H1 (cell line): ENCODE data around the gene G3BP1. TPM values are rescaled to one million over a fixed set of nuclear protein-coding genes. Genes with fewer than 3 reads are reported as not detected.

Source experiments
- CTCF ChIA-PET: fragments of 300-600 bp; sonication (Branson Sonifier 250); formaldehyde crosslinking; loops from one replicate; lab custom pipeline; 2021; ENCODE audit not compliant: partially characterized antibody; lab: Charles Lee
- POLR2A ChIA-PET: fragments of 300-600 bp; sonication (Branson Sonifier 250); formaldehyde crosslinking; loops from one replicate; lab custom pipeline; 2021; ENCODE audit warnings: inconsistent platforms; ENCODE audit not compliant: partially characterized antibody; lab: Charles Lee
- DNase-seq, 2 experiments: peaks; one replicate each; pipeline versions ENCODE4 v3.0.0 to v3.0.0-alpha.2; 2010 to 2022; ENCODE audit warnings: low spot score in 2 of 2, low read depth in 1 of 2, mixed read lengths in 1 of 2
- FAIRE-seq: peaks from 2 replicates; lab custom pipeline; 2011; peaks lifted over from hg19 to GRCh38; lab: Jason Lieb, UNC
- H2AFZ ChIP-seq: 2 replicates; pipeline ENCODE4 v1.8.1; 2012; ENCODE audit warnings: low read length, inconsistent platforms
- H2AK5ac ChIP-seq: 2 replicates; pipeline ENCODE4 v1.6.1; 2013; ENCODE audit warnings: low read depth, low read length
- H2BK120ac ChIP-seq: replicated peaks from 2 replicates; pipeline ENCODE3; 2013; ENCODE audit warnings: low read depth, low read length, inconsistent platforms
- H2BK12ac ChIP-seq: 2 replicates; pipeline ENCODE4 v1.6.1; 2013; ENCODE audit warnings: low read depth, low read length
- H2BK15ac ChIP-seq: 2 replicates; pipeline ENCODE4 v1.6.1; 2013; ENCODE audit warnings: low read length
- H2BK20ac ChIP-seq: 2 replicates; pipeline ENCODE4 v1.6.1; 2013; ENCODE audit warnings: low read length
- H2BK5ac ChIP-seq: 2 replicates; pipeline ENCODE4 v1.6.1; 2013; ENCODE audit warnings: low read depth, low read length
- H3K14ac ChIP-seq: 2 replicates; pipeline ENCODE4 v1.6.1; 2013; ENCODE audit warnings: inconsistent platforms; ENCODE audit not compliant: insufficient read length
- H3K18ac ChIP-seq: 2 replicates; pipeline ENCODE4 v1.6.1; 2013; ENCODE audit warnings: low read length; ENCODE audit errors: extremely low read depth
- H3K23ac ChIP-seq: 2 replicates; pipeline ENCODE4 v1.6.1; 2013; ENCODE audit warnings: inconsistent platforms; ENCODE audit not compliant: insufficient read length
- H3K23me2 ChIP-seq: 2 replicates; pipeline ENCODE4 v1.6.1; 2013; ENCODE audit warnings: low read depth, low read length
- H3K27ac ChIP-seq: 2 replicates; pipeline ENCODE4 v1.6.1; 2011; ENCODE audit warnings: low read depth, low read length, inconsistent platforms
- H3K27me3 ChIP-seq, 4 experiments: replicated peaks in 1 of 4; 1 replicate in 1 of 4; 2 replicates in 3 of 4; pipeline versions ENCODE4 v1.6.1 to v1.8.1; 2011 to 2013; ENCODE audit warnings: low read length in 3 of 4, mild to moderate bottlenecking in 3 of 4, inconsistent platforms in 2 of 4, mixed read lengths in 2 of 4, moderate library complexity in 1 of 4; ENCODE audit not compliant: control insufficient read depth in 3 of 4, insufficient read depth in 3 of 4; ENCODE audit errors: extremely low read depth in 1 of 4
- H3K36me3 ChIP-seq, 4 experiments: 2 replicates each; pipeline versions ENCODE4 v1.6.1 to v1.8.1; 2011 to 2013; ENCODE audit warnings: mild to moderate bottlenecking in 4 of 4, low read length in 3 of 4, moderate library complexity in 2 of 4, control low read depth in 1 of 4, inconsistent platforms in 1 of 4; ENCODE audit not compliant: insufficient read depth in 4 of 4, control insufficient read depth in 2 of 4
- H3K4ac ChIP-seq: replicated peaks from 2 replicates; pipeline ENCODE3; 2013; ENCODE audit warnings: low read length, low read depth, mixed read lengths, inconsistent platforms; ENCODE audit not compliant: insufficient read length
- H3K4me1 ChIP-seq, 4 experiments: replicated peaks in 1 of 4; 1 replicate in 1 of 4; 2 replicates in 3 of 4; pipeline versions ENCODE4 v1.6.1 to v1.8.1; 2011 to 2013; ENCODE audit warnings: low read length in 3 of 4, inconsistent platforms in 2 of 4, mixed read lengths in 1 of 4; ENCODE audit not compliant: insufficient read depth in 4 of 4, control insufficient read depth in 3 of 4
- H3K4me2 ChIP-seq, 2 experiments: 2 replicates each; pipeline versions ENCODE4 v1.6.1 to v1.8.1; 2011 to 2013; ENCODE audit warnings: low read depth in 2 of 2, low read length in 2 of 2, control low read depth in 1 of 2, inconsistent platforms in 1 of 2, mild to moderate bottlenecking in 1 of 2; ENCODE audit not compliant: insufficient read depth in 1 of 2
- H3K4me3 ChIP-seq, 4 experiments: fragments of 200-600, 300-600 bp in 1 of 4; sonication (generic), shearing (Covaris generic), sonication (Bioruptor Twin) in 1 of 4; 2 replicates each; pipeline versions ENCODE4 v1.5.1 to v1.8.1; 2011 to 2016; ENCODE audit warnings: low read length in 4 of 4, low read depth in 3 of 4, control low read depth in 2 of 4, inconsistent platforms in 2 of 4, mild to moderate bottlenecking in 2 of 4, mixed read lengths in 1 of 4, moderate library complexity in 1 of 4; ENCODE audit not compliant: insufficient read depth in 2 of 4; ENCODE audit errors: extremely low read depth in 1 of 4
- H3K56ac ChIP-seq: replicated peaks from 2 replicates; pipeline ENCODE3; 2013; ENCODE audit warnings: low read depth, mild to moderate bottlenecking, mixed read lengths, low read length, inconsistent platforms; ENCODE audit not compliant: insufficient read length
- H3K79me1 ChIP-seq: 2 replicates; pipeline ENCODE4 v1.6.1; 2013; ENCODE audit warnings: low read depth, low read length, control low read depth
- H3K79me2 ChIP-seq, 2 experiments: 2 replicates each; pipeline versions ENCODE4 v1.6.1 to v1.8.1; 2012 to 2013; ENCODE audit warnings: low read length in 2 of 2, mild to moderate bottlenecking in 2 of 2, inconsistent platforms in 1 of 2; ENCODE audit not compliant: insufficient read depth in 2 of 2, control insufficient read depth in 1 of 2
- H3K9ac ChIP-seq, 4 experiments: replicated peaks in 1 of 4; 1 replicate in 1 of 4; 2 replicates in 3 of 4; pipeline versions ENCODE4 v1.6.1 to v1.8.1; 2011 to 2013; ENCODE audit warnings: low read depth in 3 of 4, low read length in 3 of 4, control low read depth in 2 of 4, mild to moderate bottlenecking in 2 of 4, moderate library complexity in 2 of 4, inconsistent platforms in 1 of 4; ENCODE audit errors: extremely low read depth in 1 of 4
- H3K9me3 ChIP-seq, 2 experiments: 2 replicates each; pipeline versions ENCODE4 v1.6.1 to v1.8.1; 2012 to 2013; ENCODE audit warnings: mild to moderate bottlenecking in 2 of 2, moderate library complexity in 2 of 2, control low read depth in 1 of 2, inconsistent platforms in 1 of 2, low read depth in 1 of 2, low read length in 1 of 2, mixed read lengths in 1 of 2; ENCODE audit not compliant: insufficient read depth in 2 of 2
- H4K20me1 ChIP-seq, 2 experiments: replicated peaks in 1 of 2; 2 replicates each; pipeline versions ENCODE3 to v1.8.1; 2011 to 2013; ENCODE audit warnings: inconsistent platforms in 2 of 2, low read length in 2 of 2, mild to moderate bottlenecking in 1 of 2; ENCODE audit not compliant: insufficient read depth in 2 of 2, control insufficient read depth in 1 of 2
- H4K5ac ChIP-seq: 2 replicates; pipeline ENCODE4 v1.6.1; 2013; ENCODE audit warnings: low read length, low read depth, mixed read lengths, inconsistent platforms; ENCODE audit not compliant: insufficient read length
- H4K8ac ChIP-seq: 2 replicates; pipeline ENCODE4 v1.8.0; 2013; ENCODE audit warnings: mild to moderate bottlenecking, moderate library complexity, low read length, inconsistent platforms; ENCODE audit not compliant: insufficient read depth; ENCODE audit errors: extremely low read depth
- H4K91ac ChIP-seq: replicated peaks from 2 replicates; pipeline ENCODE3; 2013; ENCODE audit warnings: low read length, mixed read lengths, inconsistent platforms; ENCODE audit not compliant: insufficient read length
- BRCA1 ChIP-seq: IDR thresholded peaks from 2 replicates; pipeline ENCODE4 v1.6.1; 2012; ENCODE audit warnings: low read depth, low read length, improper control_type of control experiment
- KDM5A ChIP-seq: fragments of 200-600 bp; IDR thresholded peaks from 2 replicates; pipeline ENCODE4 v1.7.1; 2012; ENCODE audit warnings: mild to moderate bottlenecking, low read length, inconsistent platforms, mixed read lengths
- SIN3A ChIP-seq, 2 experiments: IDR thresholded peaks in 1 of 2; conservative IDR thresholded peaks in 1 of 2; 2 replicates each; pipeline ENCODE4 v1.6.1; 2011 to 2012; ENCODE audit warnings: low read length in 2 of 2, improper control_type of control experiment in 1 of 2, low read depth in 1 of 2, mild to moderate bottlenecking in 1 of 2
- polyA plus RNA-seq, 7 experiments: library from polyadenylated mRNA; depleted of rRNA in 3 of 7; stranded (reverse) in 5 of 7; unstranded in 2 of 7; fragments of >200 nt in 5 of 7; fragments of 200-250 nt in 2 of 7; gene quantifications; 1 replicate in 5 of 7; 2 replicates in 1 of 7; 4 replicates in 1 of 7; pipeline versions ENCODE4 v1.2.1 to v1.2.3, GENCODE V29; 2011 to 2013; ENCODE audit warnings: missing spikeins in 2 of 7, mixed read lengths in 2 of 7
- total RNA-seq: library from RNA; stranded (reverse); fragmentation: NEBNext Ultra II Directional; extraction: Animal tissue kit (Norgen Biotek cat#: 25700); gene quantifications from 2 replicates; pipeline ENCODE4 v1.2.1, GENCODE V29; 2021

Gene G3BP1
- total and polyA plus RNA-seq, 2 of the 8 experiments (the other 6 are each of a cell fraction or from before 2014, with no cell fraction given): 71.2 to 516 TPM

DNA sequence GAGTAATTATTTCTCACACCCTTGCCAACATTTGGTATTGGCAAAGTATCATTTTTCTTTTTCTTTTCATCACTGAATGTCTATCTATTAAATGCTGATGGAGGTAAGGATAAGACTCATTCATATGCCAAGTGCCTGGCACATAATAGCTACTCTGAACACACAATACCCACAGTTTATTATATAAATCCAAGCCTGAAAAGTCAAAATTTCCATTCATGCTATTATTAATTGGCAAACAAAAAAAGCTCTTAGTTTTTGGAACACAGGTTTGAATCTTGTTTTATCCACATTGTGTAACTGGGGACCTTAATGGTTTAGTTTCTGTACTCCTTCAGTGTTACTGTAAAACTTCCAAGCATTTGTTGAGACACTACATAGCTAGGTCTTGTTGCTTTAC lies 7.0 kb upstream of the G3BP1 start:
- H2AFZ ChIP-seq: no peak overlapping the region
- no peaks in the 10 kb centered on the region for H3K27me3 ChIP-seq
- no peak overlapping the region for H2BK5ac ChIP-seq
- H4K5ac ChIP-seq: no peak overlapping the region
- H2BK20ac ChIP-seq: no peak overlapping the region
- H3K56ac ChIP-seq: no peak overlapping the region
- H3K79me1 ChIP-seq: no peaks in the 10 kb centered on the region
- no peak overlapping the region for H3K9ac ChIP-seq
- ChIA-PET POLR2A (interaction anchor here (1.2 to 19.5 kb wide), 2 partner anchors 8 to 16 kb away, joined by 3 to 182 read pairs; partner anchors contain the start of gene G3BP1), CTCF (interaction anchor here (1.0 to 38.0 kb wide), 2 partner anchors 23 to 101 kb away, joined by 3 to 991 read pairs; no protein-coding TSS in a partner anchor)
- no peak overlapping the region for H4K91ac ChIP-seq
- no peak overlapping the region for H3K18ac ChIP-seq
- H2AK5ac ChIP-seq: no peak overlapping the region
- no peak overlapping the region for H2BK15ac ChIP-seq
- no peaks in the 10 kb centered on the region for H3K23me2 ChIP-seq
- no peak for TF ChIP-seq SIN3A (conservative IDR thresholded peaks at IDR 0.05 in 1 of 2, IDR thresholded peaks at IDR 0.05 in 1 of 2; ENCODE audit: low read depth in 1 of 2, low read length in 2 of 2)
- TF ChIP-seq BRCA1: no peak
- no peak for TF ChIP-seq KDM5A
- H4K8ac ChIP-seq: no peak overlapping the region
- no peak overlapping the region for H2BK120ac ChIP-seq
- DNase-seq (no peak), FAIRE-seq (no peak)
- no peak overlapping the region for H3K4me3 ChIP-seq
- H3K4me2 ChIP-seq: no peak overlapping the region
- no peak overlapping the region for H3K27ac ChIP-seq
- H3K9me3 ChIP-seq: no peaks in the 10 kb centered on the region
- H3K4me1 ChIP-seq: peaks cover 0 to under 1% (median 0%) of the 10 kb centered on the region in 4 experiments; a peak in 1 of 7 replicates
- no peak overlapping the region for H3K4ac ChIP-seq
- no peaks in the 10 kb centered on the region for H3K36me3 ChIP-seq
- H3K23ac ChIP-seq: no peak overlapping the region
- H4K20me1 ChIP-seq: no peaks in the 10 kb centered on the region
- H2BK12ac ChIP-seq: no peak overlapping the region
- H3K14ac ChIP-seq: no peak overlapping the region
- no peaks in the 10 kb centered on the region for H3K79me2 ChIP-seq
